ENCODE results near the gene SLAMF1. TPM values are rescaled to one million over a fixed set of nuclear protein-coding genes. Genes with fewer than 3 reads are reported as not detected.

SLAMF1 gene
- total and polyA plus RNA-seq, 2 experiments from 2014 or later = not detected

DNA sequence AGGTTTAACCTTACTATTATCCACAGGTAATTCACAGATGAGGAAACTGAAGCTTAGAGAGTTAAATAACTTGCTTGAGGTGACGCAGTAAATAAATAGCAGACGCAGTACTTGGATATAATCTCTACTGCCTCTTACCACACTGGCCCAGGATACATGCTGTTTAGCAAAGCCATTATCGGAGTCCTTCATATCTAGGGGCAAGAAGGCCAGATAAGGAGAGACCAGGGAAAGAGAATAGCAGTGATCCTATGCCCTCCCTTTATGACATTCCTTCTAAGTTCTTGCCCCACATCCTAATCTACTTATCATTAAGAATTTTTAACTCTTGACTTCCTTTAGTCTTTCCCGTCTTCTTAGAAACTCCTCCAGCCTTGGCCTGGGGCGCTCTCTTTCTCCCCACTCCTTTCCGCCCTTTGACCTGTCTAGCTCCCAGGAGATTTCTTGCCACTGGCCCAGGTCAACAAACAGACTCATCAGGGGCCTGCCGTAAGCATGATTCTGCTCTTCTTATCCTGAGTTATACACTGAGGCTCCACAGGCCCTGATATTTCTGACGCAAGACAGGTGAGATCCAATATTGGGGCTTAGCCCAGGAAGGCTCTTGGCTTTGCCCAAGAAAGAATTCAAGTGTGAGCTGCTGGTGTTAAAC is 11.4 kb upstream of the SLAMF1 start:
- ATAC-seq = no peak
- H2AFZ ChIP-seq = peak overlapping the region; percentile 64

More for the DNA sequence above, 11.4 kb upstream of the SLAMF1 start:
- Mint-ChIP-seq H3K27ac (no peak overlapping the region), H3K4me3 (no peak overlapping the region), H3K36me3 (ENCODE audit: low read depth) (no peaks in the 10 kb centered on the region; the same call in 1 of the 3 replicates), H3K9me3 (peaks cover 8% of the 10 kb centered on the region; the same call in 2 of the 3 replicates), H3K27me3 (ENCODE audit: insufficient read depth, low read depth, poor library complexity) (peaks cover 2% of the 10 kb centered on the region), H3K4me1 (peaks cover 11% of the 10 kb centered on the region)
- Histone ChIP-seq H4K20me1 (replicated peaks; ENCODE audit: insufficient read depth) (no peaks in the 10 kb centered on the region), H3K27ac (ENCODE audit: low read depth) (no peak overlapping the region), H3F3A (replicated peaks; ENCODE audit: low read depth) (no peaks in the 10 kb centered on the region), H3K36me3 (ENCODE audit: insufficient read depth) (no peaks in the 10 kb centered on the region), H3K4me1 (ENCODE audit: insufficient read depth) (peaks cover 3% of the 10 kb centered on the region; the same call in 1 of the 2 replicates), H3K79me2 (replicated peaks; ENCODE audit: insufficient read depth) (no peaks in the 10 kb centered on the region), H3K4me2 (no peak overlapping the region), H3K4me3 (no peak overlapping the region), H3K9me2 (ENCODE audit: insufficient read depth) (peaks cover 14% of the 10 kb centered on the region), H3K27me3 (ENCODE audit: insufficient read depth) (no peaks in the 10 kb centered on the region)
- no peak for DNase-seq (ENCODE audit: low spot score)
- TF ChIP-seq EZH2phosphoT487 (IDR thresholded peaks at IDR 0.05; ENCODE audit: unreplicated experiment) = no peak
- TF ChIP-seq STAT1 (IDR thresholded peaks at IDR 0.05; ENCODE audit: unreplicated experiment) = no peak
- TF ChIP-seq EZH2 (IDR thresholded peaks at IDR 0.05; ENCODE audit: low read depth, unreplicated experiment) = no peak
- TF ChIP-seq, protein P1, sequence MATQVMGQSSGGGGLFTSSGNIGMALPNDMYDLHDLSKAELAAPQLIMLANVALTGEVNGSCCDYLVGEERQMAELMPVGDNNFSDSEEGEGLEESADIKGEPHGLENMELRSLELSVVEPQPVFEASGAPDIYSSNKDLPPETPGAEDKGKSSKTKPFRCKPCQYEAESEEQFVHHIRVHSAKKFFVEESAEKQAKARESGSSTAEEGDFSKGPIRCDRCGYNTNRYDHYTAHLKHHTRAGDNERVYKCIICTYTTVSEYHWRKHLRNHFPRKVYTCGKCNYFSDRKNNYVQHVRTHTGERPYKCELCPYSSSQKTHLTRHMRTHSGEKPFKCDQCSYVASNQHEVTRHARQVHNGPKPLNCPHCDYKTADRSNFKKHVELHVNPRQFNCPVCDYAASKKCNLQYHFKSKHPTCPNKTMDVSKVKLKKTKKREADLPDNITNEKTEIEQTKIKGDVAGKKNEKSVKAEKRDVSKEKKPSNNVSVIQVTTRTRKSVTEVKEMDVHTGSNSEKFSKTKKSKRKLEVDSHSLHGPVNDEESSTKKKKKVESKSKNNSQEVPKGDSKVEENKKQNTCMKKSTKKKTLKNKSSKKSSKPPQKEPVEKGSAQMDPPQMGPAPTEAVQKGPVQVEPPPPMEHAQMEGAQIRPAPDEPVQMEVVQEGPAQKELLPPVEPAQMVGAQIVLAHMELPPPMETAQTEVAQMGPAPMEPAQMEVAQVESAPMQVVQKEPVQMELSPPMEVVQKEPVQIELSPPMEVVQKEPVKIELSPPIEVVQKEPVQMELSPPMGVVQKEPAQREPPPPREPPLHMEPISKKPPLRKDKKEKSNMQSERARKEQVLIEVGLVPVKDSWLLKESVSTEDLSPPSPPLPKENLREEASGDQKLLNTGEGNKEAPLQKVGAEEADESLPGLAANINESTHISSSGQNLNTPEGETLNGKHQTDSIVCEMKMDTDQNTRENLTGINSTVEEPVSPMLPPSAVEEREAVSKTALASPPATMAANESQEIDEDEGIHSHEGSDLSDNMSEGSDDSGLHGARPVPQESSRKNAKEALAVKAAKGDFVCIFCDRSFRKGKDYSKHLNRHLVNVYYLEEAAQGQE (IDR thresholded peaks at IDR 0.05; ENCODE audit: unreplicated experiment) = no peak
- TF ChIP-seq ZNF114 (CRISPR knock-in tag; IDR thresholded peaks at IDR 0.05) = no peak
- TF ChIP-seq, protein P2, sequence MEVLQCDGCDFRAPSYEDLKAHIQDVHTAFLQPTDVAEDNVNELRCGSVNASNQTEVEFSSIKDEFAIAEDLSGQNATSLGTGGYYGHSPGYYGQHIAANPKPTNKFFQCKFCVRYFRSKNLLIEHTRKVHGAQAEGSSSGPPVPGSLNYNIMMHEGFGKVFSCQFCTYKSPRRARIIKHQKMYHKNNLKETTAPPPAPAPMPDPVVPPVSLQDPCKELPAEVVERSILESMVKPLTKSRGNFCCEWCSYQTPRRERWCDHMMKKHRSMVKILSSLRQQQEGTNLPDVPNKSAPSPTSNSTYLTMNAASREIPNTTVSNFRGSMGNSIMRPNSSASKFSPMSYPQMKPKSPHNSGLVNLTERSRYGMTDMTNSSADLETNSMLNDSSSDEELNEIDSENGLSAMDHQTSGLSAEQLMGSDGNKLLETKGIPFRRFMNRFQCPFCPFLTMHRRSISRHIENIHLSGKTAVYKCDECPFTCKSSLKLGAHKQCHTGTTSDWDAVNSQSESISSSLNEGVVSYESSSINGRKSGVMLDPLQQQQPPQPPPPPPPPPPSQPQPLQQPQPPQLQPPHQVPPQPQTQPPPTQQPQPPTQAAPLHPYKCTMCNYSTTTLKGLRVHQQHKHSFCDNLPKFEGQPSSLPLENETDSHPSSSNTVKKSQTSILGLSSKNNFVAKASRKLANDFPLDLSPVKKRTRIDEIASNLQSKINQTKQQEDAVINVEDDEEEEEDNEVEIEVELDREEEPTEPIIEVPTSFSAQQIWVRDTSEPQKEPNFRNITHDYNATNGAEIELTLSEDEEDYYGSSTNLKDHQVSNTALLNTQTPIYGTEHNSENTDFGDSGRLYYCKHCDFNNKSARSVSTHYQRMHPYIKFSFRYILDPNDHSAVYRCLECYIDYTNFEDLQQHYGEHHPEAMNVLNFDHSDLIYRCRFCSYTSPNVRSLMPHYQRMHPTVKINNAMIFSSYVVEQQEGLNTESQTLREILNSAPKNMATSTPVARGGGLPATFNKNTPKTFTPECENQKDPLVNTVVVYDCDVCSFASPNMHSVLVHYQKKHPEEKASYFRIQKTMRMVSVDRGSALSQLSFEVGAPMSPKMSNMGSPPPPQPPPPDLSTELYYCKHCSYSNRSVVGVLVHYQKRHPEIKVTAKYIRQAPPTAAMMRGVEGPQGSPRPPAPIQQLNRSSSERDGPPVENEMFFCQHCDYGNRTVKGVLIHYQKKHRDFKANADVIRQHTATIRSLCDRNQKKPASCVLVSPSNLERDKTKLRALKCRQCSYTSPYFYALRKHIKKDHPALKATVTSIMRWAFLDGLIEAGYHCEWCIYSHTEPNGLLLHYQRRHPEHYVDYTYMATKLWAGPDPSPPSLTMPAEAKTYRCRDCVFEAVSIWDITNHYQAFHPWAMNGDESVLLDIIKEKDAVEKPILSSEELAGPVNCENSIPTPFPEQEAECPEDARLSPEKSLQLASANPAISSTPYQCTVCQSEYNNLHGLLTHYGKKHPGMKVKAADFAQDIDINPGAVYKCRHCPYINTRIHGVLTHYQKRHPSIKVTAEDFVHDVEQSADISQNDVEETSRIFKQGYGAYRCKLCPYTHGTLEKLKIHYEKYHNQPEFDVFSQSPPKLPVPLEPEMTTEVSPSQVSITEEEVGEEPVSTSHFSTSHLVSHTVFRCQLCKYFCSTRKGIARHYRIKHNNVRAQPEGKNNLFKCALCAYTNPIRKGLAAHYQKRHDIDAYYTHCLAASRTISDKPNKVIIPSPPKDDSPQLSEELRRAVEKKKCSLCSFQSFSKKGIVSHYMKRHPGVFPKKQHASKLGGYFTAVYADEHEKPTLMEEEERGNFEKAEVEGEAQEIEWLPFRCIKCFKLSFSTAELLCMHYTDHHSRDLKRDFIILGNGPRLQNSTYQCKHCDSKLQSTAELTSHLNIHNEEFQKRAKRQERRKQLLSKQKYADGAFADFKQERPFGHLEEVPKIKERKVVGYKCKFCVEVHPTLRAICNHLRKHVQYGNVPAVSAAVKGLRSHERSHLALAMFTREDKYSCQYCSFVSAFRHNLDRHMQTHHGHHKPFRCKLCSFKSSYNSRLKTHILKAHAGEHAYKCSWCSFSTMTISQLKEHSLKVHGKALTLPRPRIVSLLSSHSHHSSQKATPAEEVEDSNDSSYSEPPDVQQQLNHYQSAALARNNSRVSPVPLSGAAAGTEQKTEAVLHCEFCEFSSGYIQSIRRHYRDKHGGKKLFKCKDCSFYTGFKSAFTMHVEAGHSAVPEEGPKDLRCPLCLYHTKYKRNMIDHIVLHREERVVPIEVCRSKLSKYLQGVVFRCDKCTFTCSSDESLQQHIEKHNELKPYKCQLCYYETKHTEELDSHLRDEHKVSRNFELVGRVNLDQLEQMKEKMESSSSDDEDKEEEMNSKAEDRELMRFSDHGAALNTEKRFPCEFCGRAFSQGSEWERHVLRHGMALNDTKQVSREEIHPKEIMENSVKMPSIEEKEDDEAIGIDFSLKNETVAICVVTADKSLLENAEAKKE (CRISPR knock-in tag; IDR thresholded peaks at IDR 0.05) = no peak
- TF ChIP-seq, protein P3, sequence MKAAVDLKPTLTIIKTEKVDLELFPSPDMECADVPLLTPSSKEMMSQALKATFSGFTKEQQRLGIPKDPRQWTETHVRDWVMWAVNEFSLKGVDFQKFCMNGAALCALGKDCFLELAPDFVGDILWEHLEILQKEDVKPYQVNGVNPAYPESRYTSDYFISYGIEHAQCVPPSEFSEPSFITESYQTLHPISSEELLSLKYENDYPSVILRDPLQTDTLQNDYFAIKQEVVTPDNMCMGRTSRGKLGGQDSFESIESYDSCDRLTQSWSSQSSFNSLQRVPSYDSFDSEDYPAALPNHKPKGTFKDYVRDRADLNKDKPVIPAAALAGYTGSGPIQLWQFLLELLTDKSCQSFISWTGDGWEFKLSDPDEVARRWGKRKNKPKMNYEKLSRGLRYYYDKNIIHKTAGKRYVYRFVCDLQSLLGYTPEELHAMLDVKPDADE (IDR thresholded peaks at IDR 0.05) = no peak
- TF ChIP-seq, protein P4, sequence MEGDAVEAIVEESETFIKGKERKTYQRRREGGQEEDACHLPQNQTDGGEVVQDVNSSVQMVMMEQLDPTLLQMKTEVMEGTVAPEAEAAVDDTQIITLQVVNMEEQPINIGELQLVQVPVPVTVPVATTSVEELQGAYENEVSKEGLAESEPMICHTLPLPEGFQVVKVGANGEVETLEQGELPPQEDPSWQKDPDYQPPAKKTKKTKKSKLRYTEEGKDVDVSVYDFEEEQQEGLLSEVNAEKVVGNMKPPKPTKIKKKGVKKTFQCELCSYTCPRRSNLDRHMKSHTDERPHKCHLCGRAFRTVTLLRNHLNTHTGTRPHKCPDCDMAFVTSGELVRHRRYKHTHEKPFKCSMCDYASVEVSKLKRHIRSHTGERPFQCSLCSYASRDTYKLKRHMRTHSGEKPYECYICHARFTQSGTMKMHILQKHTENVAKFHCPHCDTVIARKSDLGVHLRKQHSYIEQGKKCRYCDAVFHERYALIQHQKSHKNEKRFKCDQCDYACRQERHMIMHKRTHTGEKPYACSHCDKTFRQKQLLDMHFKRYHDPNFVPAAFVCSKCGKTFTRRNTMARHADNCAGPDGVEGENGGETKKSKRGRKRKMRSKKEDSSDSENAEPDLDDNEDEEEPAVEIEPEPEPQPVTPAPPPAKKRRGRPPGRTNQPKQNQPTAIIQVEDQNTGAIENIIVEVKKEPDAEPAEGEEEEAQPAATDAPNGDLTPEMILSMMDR (conservative IDR thresholded peaks at IDR 0.05; ENCODE audit: low read depth in 2 of 2) = no peak
- TF ChIP-seq JUNB (IDR thresholded peaks at IDR 0.05; ENCODE audit: unreplicated experiment) = no peak
- TF ChIP-seq CREB1 (CRISPR knock-in tag; IDR thresholded peaks at IDR 0.05; ENCODE audit: low read depth) = no peak

Measured in GM23338 (cell line).